ENCODE results near the gene ZNF800.
A peak's percentile ranks its signal among the peaks of the same experiment; 100 is the strongest.

ZNF800 gene

GRCh38 chr7:127347567-127348246 lies 44.8 kb downstream of the ZNF800 start:
- DNase-seq, result peak; percentile 46

GRCh38 chr7:127346575-127347256 lies 45.8 kb downstream of the ZNF800 start:
- no peak for DNase-seq

- DNase-seq, result no peak
Observed at GRCh38 chr7:127342596-127342995, 49.9 kb downstream of the ZNF800 start.

GRCh38 chr7:127338122-127338521 lies 54.4 kb downstream of the ZNF800 start:
- no peak for DNase-seq

- DNase-seq, result no peak
Observed at GRCh38 chr7:127337581-127337980, 54.9 kb downstream of the ZNF800 start.

- no peak for DNase-seq
Observed at GRCh38 chr7:127336458-127336857, 56.0 kb downstream of the ZNF800 start.

DNA sequence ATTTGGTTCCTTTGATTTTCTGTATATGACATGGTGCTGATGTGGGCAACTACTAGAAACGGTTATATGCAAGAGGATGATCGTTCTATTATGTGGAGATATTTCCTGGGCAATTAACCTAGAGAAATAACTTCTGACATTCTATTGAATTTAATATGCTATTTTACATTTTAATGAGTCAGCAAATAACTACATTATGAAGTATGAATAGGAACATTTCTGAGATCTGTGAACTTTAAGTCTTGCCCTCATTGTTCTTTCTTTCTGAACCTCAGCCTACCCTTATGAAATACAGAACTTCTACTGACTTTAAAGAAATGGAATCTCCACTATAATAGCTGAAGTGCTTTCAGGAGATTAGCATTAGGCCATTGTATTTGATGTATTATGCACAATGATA lies 59.6 kb downstream of the ZNF800 start:
- DNase-seq, result no peak

DNA sequence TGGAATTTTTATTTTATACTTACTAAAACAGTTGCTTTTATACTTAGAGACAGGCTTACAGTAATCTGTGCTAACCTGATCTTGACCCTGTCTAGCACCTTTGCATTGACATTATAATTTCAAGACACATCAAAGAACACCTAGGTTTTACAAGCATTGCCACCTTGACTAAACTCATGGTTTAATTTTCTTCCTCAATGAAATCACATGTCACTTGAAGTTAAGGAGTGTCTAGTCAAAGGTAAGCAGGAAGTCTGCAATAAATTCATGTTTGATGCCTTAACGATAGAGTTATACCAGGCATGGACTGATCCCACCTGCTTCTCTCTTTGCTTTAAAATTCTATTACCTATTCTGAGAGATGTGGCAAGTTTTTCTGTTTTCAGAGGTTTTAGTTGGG lies 62.4 kb downstream of the ZNF800 start:
- no peak for DNase-seq

DNA sequence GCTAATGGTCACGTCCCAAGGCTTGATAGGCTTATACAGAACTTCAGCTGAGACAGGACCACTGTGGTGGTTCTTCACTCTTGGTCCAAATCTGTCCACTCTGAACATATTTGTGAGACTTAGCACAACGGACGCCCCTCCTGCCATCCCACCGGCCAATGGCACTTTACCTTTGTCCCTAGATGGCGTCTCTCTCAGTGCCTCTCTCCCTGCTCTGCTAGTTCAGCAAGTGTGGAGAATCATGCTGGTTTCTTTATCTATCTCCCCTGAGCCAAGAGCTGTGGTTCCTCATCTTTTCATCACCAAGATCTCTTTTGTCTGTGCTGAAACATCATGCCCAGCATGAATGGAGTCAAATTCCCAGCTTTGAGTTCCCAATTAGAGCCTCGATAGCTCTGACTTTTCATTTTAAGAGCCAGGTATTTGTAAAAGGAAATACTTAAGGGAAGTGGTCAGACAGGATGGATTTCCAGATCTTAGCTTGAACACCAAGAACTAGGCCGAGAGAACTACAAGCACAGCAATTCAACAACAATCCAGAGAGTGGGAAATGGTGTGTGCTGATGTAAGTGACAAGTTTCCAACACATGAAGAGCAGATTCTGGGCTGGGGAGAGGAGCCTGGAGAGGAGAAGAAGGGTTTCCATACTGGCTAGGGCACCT lies 69.5 kb downstream of the ZNF800 start:
- no peak for DNase-seq

DNA sequence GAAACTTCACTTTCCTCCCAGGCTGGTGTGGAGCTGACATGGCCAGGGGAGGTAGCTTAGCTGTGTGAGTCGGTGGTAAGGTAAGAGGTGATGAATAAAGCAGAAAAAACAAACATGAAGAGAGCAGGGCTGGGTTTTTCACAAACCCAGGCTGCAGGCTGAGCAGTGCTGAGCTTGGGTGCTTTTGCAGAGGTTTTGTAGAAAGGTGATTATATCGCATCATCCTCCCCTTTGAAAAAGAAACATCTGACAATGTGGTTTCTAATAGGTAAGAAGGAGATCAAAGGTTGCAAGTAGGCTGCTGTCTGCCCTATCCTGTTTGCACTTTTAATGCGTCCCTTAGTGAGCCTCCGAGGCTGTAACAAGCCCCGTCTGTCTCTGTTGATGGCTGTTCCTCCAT lies 70.2 kb downstream of the ZNF800 start:
- DNase-seq, result no peak

DNA sequence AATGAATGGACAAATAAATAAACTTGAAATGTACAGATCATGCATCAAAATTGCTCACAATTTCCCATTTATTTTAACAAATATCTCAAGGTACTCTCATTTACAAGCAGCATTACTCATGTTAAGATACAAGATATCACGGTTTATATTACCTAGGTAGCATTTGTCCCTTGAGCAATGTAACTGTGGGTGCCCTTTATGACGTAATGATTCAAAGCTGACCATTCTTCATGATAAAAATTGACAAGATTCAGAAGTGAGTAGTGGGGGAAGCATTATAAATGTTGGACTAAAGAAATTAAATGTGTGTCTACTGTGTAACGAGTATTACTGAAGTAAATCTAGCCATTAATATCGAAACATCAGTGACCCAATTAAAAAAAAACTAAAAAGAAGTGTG lies 71.5 kb downstream of the ZNF800 start:
- DNase-seq, result no peak
